Adipose tissue (tissue), 3 donors: Measurements from ENCODE around the gene NBDY. TPM values are rescaled to one million over a fixed set of nuclear protein-coding genes. Genes with fewer than 3 reads are reported as not detected.

Source experiments
- H3K27ac ChIP-seq: one replicate; pipeline ENCODE4 v1.5.1; 2013; ENCODE audit warnings: low read depth, low read length
- WGBS, 3 donors: extraction: QIAGEN DNeasy Blood & Tissue Kit; methylation state at CpG; one replicate each; pipeline ENCODE4 v1.1.7; 2013; 5-methylcytosine and 5-hydroxymethylcytosine counted together
- polyA plus RNA-seq, 3 donors: library from polyadenylated mRNA; stranded (reverse); fragments of 200-250 nt; gene quantifications; one replicate each; pipeline ENCODE4 v1.2.3, GENCODE V29; 2013
- donor health status: healthy with polysubstance abuse.
- donor health status: Bipolar disorder and iron deficiency.
- donor health status: healthy.

The NBDY gene
- polyA plus RNA-seq, 3 donors: 8.1 to 47.9 (median 17.9) TPM

DNA sequence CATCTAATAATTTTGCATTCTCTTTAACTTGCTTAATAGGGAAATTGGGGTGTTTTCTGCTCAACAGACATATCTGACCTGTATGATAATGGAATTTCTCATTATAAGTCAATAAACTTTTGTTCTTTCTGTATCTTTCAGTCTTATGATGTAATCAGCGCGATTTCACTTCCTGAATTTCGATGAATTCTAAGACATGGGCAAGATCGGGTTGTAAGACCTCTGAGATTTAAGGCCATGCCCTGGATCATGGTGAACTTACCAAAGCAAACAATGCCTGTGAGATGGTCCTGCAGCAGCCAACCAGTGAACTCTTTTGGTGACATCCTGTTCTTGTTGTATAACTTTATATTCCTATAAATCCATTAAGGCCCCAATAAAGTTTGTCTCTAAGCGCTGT, 88.1 kb downstream of the NBDY start:
- no peak overlapping the region for H3K27ac ChIP-seq
- WGBS, 3 donors: 52 to 78% (median 75%) methylated on average over 5 of the region's 5 CpGs

DNA sequence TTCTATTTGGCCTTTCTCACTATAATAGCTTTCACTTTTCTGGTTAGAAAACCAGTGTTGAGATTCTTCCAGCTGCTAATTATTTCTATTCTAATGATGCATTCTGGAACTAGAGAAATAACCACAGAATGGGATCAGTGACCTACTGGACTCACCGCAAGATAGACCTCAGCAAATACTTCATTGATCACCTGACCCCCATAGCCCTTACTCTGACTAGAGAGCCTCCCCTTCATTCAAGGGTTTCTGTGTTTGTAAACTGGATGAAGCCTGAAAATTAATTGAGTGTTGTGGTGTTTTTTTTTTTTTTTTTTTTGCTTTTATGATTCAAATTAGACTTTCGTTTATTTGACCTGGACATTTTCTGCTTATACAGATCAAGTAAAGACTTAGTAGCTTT, 97.0 kb downstream of the NBDY start:
- H3K27ac ChIP-seq: no peak overlapping the region
- WGBS, 3 donors: 72 to 97% (median 74%) methylated on average over 2 of the region's 2 CpGs

DNA sequence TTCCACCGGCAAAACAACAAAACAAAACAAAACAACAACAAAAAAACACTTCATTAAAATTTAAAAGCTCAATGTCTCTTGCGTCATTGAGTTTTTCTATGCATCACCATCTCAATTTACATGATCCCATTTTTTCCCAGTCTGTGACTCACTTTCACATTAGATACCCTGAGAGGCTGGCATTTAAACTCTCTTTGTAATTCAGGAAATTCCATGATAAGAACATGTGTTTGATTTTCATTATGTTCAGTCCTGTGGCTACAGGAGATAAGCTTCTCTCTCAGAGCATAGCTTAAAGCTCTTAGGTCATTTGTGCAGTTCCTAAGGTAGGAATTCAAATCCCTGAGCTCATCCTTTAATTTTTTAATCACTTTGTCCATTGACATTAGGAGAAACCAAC, 104.6 kb downstream of the NBDY start:
- no peak overlapping the region for H3K27ac ChIP-seq
- 81 to 98% (median 96%) methylated on average over 2 of the region's 2 CpGs for WGBS, 3 donors

DNA sequence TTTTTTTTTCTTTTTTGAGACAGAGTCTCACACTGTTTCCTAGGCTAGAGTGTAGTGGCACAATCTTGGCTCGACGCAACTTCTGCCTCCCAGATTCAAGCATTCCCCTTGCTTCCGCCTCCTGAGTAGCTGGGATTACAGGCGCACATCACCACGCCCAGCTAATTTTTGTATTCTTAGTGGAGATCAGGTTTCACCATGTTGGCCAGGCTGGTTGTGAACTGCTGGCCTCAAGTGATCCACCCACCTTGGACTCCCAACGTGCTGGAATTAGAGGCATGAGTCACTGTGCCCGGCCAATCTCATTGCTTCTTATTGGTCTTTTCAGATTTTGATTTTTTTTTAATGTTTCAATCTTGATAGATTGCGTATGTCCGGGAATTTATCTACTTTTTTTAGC, 124.4 kb downstream of the NBDY start:
- WGBS, 3 donors: 75 to 90% (median 78%) methylated on average over 6 to 9 of the region's 9 CpGs
- H3K27ac ChIP-seq: no peak overlapping the region

DNA sequence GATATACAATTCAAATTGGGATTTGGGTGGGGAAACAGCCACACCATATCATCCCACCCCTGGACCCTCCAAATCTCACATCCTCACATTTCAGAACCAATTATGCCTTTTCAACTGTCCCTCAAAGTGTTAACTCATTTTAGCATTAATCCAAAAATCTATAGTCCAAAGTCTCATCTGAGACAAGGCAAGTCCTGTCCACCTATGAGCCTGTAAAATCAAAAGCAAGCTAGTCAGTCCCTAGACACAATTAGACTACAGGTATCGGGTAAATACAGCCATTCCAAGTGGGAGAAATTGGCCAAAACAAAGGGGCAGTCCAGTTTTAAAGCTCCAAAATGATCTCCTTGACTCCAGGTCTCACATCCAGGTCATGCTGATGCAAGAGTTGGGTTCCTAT, 128.0 kb downstream of the NBDY start:
- 76 to 97% (median 97%) methylated on average over 1 of the region's 1 CpG for WGBS, 3 donors
- H3K27ac ChIP-seq: no peak overlapping the region

DNA sequence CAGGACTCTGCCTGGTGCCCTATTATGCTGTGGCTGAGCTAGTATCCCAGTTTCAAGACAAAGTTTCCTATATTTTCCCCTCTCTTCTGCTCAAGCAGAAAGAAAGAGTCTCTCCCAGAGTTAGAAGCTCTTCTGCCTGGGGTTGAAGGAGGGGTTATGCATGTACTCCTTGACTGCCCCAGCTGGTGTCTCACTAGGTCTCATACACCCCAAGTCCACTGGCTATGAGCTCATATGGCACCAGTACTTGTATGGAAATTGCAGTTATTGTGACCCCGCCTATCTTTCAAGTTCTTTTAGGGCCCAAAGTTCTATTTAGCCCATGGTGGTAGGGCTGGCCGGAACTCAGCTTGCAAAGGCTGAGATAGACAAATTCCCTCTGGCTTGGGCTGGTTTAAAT, 131.8 kb downstream of the NBDY start:
- WGBS, 3 donors: 70 to 84% (median 73%) methylated on average over 2 of the region's 2 CpGs
- no peak overlapping the region for H3K27ac ChIP-seq

Other genes starting within 250 kb of the NBDY start
- gene UBQLN2, start 165.6 kb upstream of the NBDY start, polyA plus RNA-seq: 10 to 100 TPM in 2 of 3 donors, 1 to 10 TPM in 1; 4.9 to 12.9 (median 12.5) TPM